GM12878 (cell line): Measurements from ENCODE around the gene PLEKHA5.

Source experiments
- NR2C1 ChIP-seq: fragments of 450-650 bp; IDR thresholded peaks from 2 replicates; pipeline ENCODE4 v1.6.1; 2017; ENCODE audit warnings: antibody characterized with exemption, mild to moderate bottlenecking, moderate library complexity
- RFX5 ChIP-seq: IDR thresholded peaks from 2 replicates; pipeline ENCODE4 v1.6.1; 2011; ENCODE audit warnings: low read depth, low read length, improper control_type of control experiment
- SP1 ChIP-seq: IDR thresholded peaks from one replicate; pipeline ENCODE4 v1.6.1; 2011; ENCODE audit warnings: low read depth, low read length
- YY1 ChIP-seq: IDR thresholded peaks from 2 replicates; pipeline ENCODE4 v1.6.1; 2011; ENCODE audit warnings: low read depth, mild to moderate bottlenecking, low read length

DNA sequence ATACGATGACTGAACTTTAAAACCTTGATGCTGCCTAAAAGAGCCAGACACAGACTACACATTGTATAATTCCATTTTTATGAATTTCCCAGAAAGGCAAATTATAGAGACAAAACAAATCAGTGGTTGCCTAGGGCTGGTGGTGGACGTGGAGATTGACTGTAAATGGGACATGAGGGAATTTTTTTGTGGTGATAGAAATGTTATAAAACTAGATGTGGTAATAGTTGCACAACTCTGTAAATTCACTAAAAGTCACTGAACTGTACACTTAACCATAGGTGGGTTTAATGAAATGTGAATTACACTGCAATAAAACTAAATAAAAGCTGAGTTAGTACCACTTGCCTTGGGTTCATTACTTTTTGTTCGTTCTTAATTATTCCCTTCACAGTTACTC is 72.1 kb downstream of the PLEKHA5 start:
- TF ChIP-seq YY1 (no peak), SP1 (no peak), NR2C1 (no peak), RFX5 (no peak)
